PC-3 (cell line): ENCODE measurements around the gene COL11A1.

Experiments
- CTCF ChIP-seq: fragments of 300-600 bp; sonication (generic); conservative IDR thresholded peaks from 2 replicates; pipeline ENCODE4 v1.5.1; 2017; ENCODE audit warnings: antibody characterized with exemption, low read depth, mild to moderate bottlenecking, low read length
- EZH2 ChIP-seq: fragments of 300-600 bp; sonication (generic); IDR thresholded peaks from one replicate; pipeline ENCODE4 v1.6.1; 2017; ENCODE audit warnings: antibody characterized with exemption, mild to moderate bottlenecking, low read length; ENCODE audit not compliant: unreplicated experiment
- EZH2phosphoT487 ChIP-seq: fragments of 300-600 bp; sonication (generic); IDR thresholded peaks from 2 replicates; pipeline ENCODE4 v1.6.1; 2018; ENCODE audit warnings: mild to moderate bottlenecking, antibody characterized with exemption, low read length, borderline replicate concordance

GRCh38 chr1:102891868-102892625, 216.3 kb downstream of the COL11A1 start:
- TF ChIP-seq EZH2 (no peak), CTCF (no peak), EZH2phosphoT487 (no peak)
